ENCODE measurements around the gene TRUB1.
"Not testable (repeated sequence)": the region's sequence is repeated elsewhere in the genome, so short reads cannot be mapped to it uniquely, and the experiment has no call there.

Gene TRUB1

GRCh38 chr10:114932945-114933344, 5.0 kb upstream of the TRUB1 start:
- H3K4me3 ChIP-seq (ENCODE audit: low read depth, low read length), result no peak overlapping the region
- no peak for TF ChIP-seq CTCF (IDR thresholded peaks at IDR 0.05; ENCODE audit: insufficient read depth, low read depth, low read length, missing control alignments)
- DNase-seq (ENCODE audit: low read depth), result no peak

GRCh38 chr10:114933588-114933987, 4.4 kb upstream of the TRUB1 start:
- no peak overlapping the region for H3K4me3 ChIP-seq (ENCODE audit: low read depth, low read length)
- TF ChIP-seq CTCF (IDR thresholded peaks at IDR 0.05; ENCODE audit: insufficient read depth, low read depth, low read length, missing control alignments), result no peak
- no peak for DNase-seq (ENCODE audit: low read depth)

- H3K4me3 ChIP-seq (ENCODE audit: low read depth, low read length); DNase-seq (ENCODE audit: low read depth): not testable (repeated sequence)
Observed at GRCh38 chr10:114933995-114934394, 4.0 kb upstream of the TRUB1 start.

- no peak for DNase-seq (ENCODE audit: low read depth)
- H3K4me3 ChIP-seq (ENCODE audit: low read depth, low read length), result peak overlapping the region; percentile 85
- no peak for TF ChIP-seq CTCF (IDR thresholded peaks at IDR 0.05; ENCODE audit: insufficient read depth, low read depth, low read length, missing control alignments)
Observed at GRCh38 chr10:114938856-114939193, 830 bp downstream of the TRUB1 start.

- DNase-seq (ENCODE audit: low read depth), result no peak
- H3K4me3 ChIP-seq (ENCODE audit: low read depth, low read length), result no peak overlapping the region
- no peak for TF ChIP-seq CTCF (IDR thresholded peaks at IDR 0.05; ENCODE audit: insufficient read depth, low read depth, low read length, missing control alignments)
Observed at GRCh38 chr10:114940735-114941134, 2.7 kb downstream of the TRUB1 start.

- DNase-seq (ENCODE audit: low read depth), result no peak
- TF ChIP-seq CTCF (IDR thresholded peaks at IDR 0.05; ENCODE audit: insufficient read depth, low read depth, low read length, missing control alignments), result no peak
- no peak overlapping the region for H3K4me3 ChIP-seq (ENCODE audit: low read depth, low read length)
Observed at GRCh38 chr10:114943000-114943399, 5.0 kb downstream of the TRUB1 start.

- H3K4me3 ChIP-seq (ENCODE audit: low read depth, low read length), result no peak overlapping the region
- TF ChIP-seq CTCF (IDR thresholded peaks at IDR 0.05; ENCODE audit: insufficient read depth, low read depth, low read length, missing control alignments), result no peak
- DNase-seq (ENCODE audit: low read depth), result peak; percentile 38
Observed at GRCh38 chr10:114953047-114953446, 15.1 kb downstream of the TRUB1 start.

GRCh38 chr10:114955984-114956383, 18.0 kb downstream of the TRUB1 start:
- H3K4me3 ChIP-seq (ENCODE audit: low read depth, low read length), result no peak overlapping the region
- no peak for DNase-seq (ENCODE audit: low read depth)
- no peak for TF ChIP-seq CTCF (IDR thresholded peaks at IDR 0.05; ENCODE audit: insufficient read depth, low read depth, low read length, missing control alignments)
